Left colon (tissue), 2 donors: ENCODE results near the gene NRF1. TPM values are rescaled to one million over a fixed set of nuclear protein-coding genes. Genes with fewer than 3 reads are reported as not detected.
"Not testable (repeated sequence)": the region's sequence is repeated elsewhere in the genome, so short reads cannot be mapped to it uniquely, and the experiment has no call there.

Experiments
- ATAC-seq: fragments of 200-7000 bp; cut with Tn5 transposase; one replicate; pipeline ENCODE4 v1.9.1; 2020; ENCODE audit warnings: mild to moderate bottlenecking, moderate library complexity
- DNase-seq, 2 donors: peaks; one replicate each; pipeline ENCODE4 v3.0.0-alpha.2; 2020
- intact Hi-C, 2 donors: fragments of 100-400 bp; cut with DNase I in 1 of 2; cut with micrococcal nuclease in 1 of 2; formaldehyde crosslinking; loops; one replicate each; pipeline versions ENCODE4 v1.11.2 to v1.14.0; 2022; cut with DNase I, micrococcal nuclease
- total RNA-seq, 2 donors: library from RNA; stranded (reverse); fragmentation: NEBNext Ultra II Directional; extraction: Animal tissue kit (Norgen Biotek cat#: 25700); gene quantifications; one replicate each; pipeline ENCODE4 v1.2.1, GENCODE V29; 2021
- donor health status: DM: no; HTN: no; CAD: no.
- donor health status: DM: yes; HTN: yes; CAD: no.

NRF1 gene
- total RNA-seq, 2 donors from 2014 or later: 13.0 to 13.6 TPM

DNA sequence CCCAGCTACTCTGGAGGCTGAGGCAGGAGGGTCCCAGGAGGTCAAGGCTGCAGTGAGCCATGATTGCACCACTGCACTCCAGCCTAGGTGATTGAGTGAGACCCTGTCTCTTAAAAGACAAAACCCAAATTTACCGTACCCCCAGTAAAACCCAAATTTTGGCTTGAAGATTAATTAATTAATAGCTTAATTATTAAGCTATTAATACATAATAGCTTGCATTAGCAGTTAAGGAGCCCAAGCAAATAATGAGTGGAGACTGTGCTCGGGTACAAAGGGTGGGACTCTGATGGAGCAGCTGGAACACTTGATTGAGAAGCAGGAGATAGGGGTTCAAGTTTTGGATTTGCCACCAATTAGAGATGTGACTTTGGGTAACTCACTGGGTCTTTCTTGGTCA is 28.9 kb downstream of the NRF1 start:
- DNase-seq (no peak), ATAC-seq (no peak)
- intact Hi-C loops: no loop called here

DNA sequence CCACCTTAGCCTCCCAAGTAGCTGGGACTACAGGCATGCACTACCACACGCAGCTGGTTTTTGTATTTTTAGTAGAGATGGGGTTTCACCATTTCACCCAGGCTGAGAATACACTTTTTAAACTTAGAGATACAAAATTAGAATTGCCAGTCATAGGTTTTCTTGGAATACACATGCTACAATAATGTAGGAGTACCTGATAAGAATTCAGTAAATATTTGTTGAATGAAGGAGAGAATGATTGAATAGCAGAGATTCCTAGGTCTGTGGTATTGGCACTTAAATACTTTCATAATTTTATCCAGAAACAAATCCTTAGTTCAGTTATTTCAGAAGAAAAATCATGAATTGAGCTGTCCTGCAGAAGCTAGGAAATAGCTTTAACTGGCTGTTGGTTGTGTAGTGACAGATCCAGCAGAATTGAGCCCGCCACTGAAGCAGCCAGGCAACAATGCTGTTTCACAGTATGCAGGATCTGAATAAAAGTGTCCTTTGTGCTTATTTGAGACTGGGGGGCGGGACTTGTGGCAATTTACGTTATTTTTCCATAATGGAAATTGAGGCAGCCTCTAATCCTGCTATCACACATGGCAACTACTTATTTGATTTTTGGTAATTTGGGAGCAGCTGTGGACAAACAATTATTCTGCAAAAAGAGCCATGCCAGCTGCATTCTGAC is 31.5 kb downstream of the NRF1 start:
- intact Hi-C loops: no loop called here
- ATAC-seq (no peak), DNase-seq (no peak)

DNA sequence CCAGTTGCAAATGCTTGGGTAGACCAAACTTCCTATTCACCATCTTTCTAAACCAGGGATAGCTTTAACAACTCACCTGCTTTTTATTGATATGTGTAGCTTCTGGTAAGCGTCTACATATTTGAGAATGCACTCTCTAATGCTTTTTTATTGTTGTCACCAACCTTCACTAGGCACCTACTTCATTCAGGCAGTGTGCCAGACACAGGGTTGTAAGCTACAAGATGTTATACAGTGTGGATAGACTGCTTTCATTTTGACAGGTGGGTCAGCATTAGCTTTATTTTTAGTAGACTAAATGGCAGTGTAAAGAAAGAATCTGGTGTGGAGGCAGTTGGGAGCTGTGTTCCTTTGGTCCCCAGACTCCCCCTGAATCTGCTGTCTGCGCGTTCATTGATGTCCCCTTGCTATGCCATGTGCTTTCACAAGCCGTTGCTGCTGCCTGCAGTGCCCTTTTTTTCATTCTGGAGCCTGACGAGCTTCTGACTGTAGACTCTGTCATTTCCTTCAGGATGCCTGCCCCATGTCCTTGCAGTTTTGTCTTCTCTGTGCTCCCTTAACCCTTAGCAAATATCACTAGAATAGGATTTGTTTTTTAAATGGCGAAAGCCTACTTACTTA is 32.1 kb downstream of the NRF1 start:
- intact Hi-C loops: no loop called here
- ATAC-seq (no peak), DNase-seq (no peak)

DNA sequence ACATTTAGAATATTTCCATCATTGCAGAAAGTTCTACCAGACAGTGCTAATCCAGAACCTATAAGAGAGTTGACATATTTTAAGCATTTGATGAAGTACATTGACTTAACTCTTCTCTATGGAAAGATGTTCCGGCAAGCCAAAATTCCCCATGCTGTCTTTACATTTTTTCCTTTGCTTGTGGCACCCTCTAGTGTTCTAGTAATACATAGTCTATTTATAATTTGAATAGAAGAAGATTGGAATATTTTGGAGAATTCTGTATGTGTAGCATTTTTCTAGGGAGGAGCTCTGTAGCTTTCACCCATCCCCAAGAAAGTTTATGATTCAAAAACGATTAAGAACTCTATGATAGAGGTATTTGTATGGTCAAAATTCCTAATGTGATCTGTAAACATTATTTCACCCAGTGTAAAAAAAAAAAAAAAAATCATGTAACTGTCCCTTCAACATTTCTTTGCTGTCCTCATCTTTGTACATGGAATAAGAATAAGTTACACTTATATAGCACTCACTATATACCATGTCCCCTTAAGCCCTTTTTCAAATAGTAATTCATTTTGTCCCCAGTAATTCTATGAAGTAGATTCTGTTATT is 33.2 kb downstream of the NRF1 start:
- intact Hi-C loops: no loop called here
- ATAC-seq (peak; percentile 39), DNase-seq (no peak)

DNA sequence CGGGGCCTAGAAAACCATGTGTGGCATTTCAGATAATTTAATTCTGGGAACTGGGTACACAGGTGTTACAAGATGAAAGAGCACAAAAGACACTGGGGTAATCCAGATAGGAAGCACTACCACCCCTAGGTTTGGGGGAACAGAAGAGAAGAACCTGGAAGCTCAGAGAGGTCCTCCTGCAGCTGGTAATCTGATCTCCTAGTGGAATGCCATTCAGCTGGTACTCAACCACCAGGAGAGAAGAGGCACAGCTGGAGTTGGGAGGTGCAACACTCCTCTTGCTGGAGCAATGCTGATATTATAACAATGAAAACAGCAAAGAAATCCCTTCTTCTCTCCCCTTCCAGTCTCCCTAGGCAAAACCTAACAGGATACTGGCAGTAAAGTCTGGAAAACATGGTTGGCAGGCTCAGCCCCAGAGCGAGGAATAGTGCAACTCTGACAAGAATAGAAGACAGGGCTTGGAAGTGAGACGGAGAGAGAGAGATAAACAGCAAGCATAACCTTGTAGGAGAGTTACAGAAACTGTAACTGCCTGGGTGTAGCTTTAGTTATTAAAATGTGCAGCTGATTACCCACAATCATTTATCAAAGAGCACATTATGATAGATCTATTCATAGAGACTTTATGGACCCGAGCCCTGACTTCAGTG is 35.0 kb downstream of the NRF1 start:
- no peak for DNase-seq
- intact Hi-C loops: no loop called here

DNA sequence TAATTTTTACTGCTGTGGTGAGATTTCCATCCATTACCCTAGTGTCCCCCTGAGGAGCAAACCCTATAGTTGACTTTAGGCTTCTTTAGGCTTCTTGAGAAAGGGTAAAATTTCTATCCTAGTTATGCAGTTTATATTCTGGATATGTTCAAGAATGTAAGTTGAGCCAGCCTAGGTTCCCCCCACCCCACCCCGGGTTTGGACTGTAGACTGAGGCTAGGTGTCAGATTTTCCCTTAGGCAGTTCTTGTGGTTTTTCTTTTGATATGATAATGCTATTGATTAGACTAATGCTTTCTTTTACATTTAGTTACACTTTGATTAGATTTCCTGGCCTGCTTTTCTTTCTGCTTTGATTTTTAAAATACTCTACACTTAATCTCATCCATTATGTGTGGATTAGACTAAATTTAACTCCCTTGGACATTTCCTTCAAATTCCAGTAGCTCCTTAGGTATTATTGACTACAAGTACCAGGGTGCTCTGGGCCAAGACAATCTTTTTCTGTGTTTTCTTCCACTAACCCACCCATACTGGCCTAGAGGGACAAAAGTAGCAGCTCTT is 37.7 kb downstream of the NRF1 start:
- no peak for ATAC-seq
- no peak for DNase-seq
- intact Hi-C loops: no loop called here

More for the DNA sequence above, 35.0 kb downstream of the NRF1 start:
- no peak for ATAC-seq

DNA sequence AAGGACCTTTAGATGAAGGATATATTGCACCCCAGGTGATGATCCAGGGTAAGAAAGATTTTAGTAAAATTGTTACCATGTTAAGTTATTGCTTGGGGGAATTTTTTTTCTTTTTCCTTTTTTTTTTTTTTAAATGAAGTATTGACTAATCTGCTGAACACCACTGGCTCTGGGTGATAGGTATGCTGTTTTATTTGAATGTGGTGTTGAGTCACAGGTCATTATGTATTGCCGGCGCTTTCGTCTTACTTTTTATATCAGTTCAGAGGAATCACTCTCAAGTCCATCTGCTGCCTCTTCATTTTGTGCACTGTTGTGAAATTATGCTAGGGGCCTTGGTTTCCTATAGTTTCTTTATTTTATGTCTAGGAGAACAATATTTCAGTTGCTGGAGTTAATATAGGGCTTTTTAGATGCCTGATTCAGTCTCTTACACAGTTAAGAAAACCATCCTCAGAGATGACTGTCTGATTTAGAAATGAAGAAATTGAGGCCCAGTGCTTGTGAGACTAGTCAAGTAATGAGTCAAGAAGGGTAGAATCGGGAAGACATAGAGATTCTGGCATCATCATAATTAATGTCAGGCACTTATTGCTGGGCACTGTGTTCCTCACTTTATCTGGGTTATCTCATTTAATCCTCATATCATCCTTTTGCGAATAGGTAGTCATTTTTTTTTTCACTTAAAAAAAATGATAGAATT is 38.7 kb downstream of the NRF1 start:
- ATAC-seq (no peak), DNase-seq (no peak)
- intact Hi-C loops: no loop called here

DNA sequence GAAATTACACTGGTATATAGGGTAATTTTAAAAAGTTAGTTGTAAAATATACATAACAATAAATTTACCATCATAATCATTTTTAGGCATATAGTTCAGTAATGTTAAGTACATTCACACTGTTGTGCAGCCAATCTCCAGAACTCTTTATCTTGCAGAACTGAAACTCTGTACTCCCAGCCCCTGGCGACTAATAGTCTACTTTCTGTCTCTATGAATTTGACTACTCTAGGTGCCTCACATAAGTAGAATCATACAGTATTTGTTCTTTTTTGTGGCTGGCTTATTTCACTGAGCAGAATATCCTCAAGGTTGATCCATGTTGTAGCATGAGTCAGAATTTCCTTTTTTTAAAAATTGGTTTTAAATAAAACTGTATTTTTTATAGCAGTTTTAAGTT is 41.4 kb downstream of the NRF1 start:
- DNase-seq (no peak), ATAC-seq (no peak)
- intact Hi-C loops: no loop called here

DNA sequence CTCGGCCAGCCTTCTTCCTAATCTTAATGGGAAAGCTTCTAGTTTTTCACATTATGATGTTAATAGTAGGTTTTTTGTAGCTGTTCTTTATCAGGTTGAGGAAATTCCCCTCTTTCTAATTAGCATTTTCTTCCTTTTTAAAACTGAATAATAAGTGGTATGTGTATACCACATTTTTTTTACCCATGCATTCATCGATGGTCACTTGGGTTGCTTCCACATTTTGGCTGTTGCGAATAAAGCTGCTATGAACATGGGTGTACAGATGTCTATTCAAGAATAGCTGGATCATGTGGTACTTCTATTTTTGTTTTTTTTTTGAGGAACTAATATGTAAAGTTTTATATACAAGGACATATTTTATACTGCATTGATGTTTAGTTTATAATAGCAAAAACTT is 44.3 kb downstream of the NRF1 start:
- DNase-seq: no peak
- intact Hi-C loops: no loop called here
- ATAC-seq: no peak

DNA sequence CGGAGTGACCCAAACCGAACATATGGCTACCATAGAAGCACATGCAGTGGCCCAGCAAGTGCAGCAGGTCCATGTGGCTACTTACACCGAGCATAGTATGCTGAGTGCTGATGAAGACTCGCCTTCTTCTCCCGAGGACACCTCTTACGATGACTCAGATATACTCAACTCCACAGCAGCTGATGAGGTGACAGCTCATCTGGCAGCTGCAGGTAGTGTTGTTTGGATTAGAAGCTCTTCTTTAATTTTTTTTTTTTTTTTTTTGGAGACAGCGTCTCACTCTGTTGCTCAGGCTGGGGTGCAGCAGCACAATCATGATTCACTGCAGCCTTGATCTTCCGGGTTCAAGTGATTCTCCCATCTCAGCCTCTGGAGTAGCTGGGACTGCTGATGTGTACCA is 45.8 kb downstream of the NRF1 start:
- ATAC-seq (no peak), DNase-seq (no peak)
- intact Hi-C loops: no loop called here

DNA sequence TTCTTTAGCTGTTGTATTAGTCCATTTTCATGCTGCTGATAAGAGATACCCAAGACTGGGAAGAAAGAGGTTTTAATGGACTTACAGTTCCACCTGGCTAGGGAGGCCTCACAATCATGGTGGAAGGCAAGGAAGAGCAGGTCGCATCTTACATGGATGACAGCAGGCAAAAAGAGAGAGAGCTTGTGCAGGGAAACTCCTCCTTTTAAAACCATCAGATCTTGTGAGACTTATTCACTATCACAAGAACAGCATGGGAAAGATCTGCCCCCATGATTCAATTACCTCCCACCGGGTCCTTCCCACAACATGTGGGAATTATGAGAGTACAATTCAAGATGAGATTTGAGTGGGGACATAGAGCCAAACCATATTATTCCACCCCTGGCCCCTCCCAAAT is 48.4 kb downstream of the NRF1 start:
- not testable (repeated sequence) for ATAC-seq, DNase-seq
- intact Hi-C loops: loop anchor here in 1 of 2 donors (10.0 kb wide), 1 partner anchor 355 kb away; no protein-coding TSS in a partner anchor

DNA sequence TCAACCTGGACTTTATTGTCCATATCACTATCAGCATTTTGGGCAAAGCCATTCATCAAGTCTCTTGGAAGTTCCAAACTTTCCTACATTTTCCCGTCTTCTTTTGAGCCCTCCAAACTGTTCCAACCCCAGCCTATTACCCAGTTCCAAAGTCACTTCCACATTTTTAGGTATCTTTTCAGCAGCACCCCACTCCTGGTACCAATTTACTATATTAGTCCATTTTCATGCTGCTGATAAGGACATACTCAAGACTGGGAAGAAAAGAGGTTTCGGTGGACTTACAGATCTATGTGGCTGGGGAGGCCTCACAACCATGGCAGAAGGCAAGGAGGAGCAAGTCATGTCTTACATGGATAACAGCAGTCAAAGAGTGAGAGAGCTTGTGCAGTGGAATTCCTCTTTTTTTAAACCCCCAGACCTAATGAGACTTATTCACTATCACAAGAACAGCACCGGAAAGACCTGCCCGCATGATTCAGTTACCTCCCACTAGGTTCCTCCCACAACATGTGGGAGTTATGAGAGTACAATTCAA is 50.2 kb downstream of the NRF1 start:
- intact Hi-C loops: loop anchor here in 1 of 2 donors (10.0 kb wide), 1 partner anchor 353 kb away; no protein-coding TSS in a partner anchor
- ATAC-seq: no peak
- no peak for DNase-seq

DNA sequence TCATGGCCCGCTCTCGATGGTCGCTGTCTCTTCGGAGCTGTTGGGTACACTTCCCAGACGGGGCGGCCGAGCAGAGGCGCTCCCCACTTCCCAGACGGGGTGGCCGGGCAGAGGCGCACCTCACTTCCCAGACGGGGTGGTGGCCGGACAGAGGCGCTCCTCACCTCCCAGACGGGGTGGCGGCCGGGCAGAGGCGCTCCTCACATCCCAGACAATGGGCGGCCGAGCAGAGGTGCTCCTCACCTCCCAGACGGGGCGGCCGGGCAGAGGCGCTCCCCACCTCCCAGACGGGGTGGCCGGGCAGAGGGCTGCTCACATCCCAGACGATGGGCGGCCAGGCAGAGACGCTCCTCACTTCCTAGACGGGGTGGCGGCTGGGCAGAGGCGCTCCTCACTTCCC is 51.7 kb downstream of the NRF1 start:
- not testable (repeated sequence) for ATAC-seq, DNase-seq
- intact Hi-C loops: loop anchor here in 1 of 2 donors (10.0 kb wide), 1 partner anchor 352 kb away; no protein-coding TSS in a partner anchor

DNA sequence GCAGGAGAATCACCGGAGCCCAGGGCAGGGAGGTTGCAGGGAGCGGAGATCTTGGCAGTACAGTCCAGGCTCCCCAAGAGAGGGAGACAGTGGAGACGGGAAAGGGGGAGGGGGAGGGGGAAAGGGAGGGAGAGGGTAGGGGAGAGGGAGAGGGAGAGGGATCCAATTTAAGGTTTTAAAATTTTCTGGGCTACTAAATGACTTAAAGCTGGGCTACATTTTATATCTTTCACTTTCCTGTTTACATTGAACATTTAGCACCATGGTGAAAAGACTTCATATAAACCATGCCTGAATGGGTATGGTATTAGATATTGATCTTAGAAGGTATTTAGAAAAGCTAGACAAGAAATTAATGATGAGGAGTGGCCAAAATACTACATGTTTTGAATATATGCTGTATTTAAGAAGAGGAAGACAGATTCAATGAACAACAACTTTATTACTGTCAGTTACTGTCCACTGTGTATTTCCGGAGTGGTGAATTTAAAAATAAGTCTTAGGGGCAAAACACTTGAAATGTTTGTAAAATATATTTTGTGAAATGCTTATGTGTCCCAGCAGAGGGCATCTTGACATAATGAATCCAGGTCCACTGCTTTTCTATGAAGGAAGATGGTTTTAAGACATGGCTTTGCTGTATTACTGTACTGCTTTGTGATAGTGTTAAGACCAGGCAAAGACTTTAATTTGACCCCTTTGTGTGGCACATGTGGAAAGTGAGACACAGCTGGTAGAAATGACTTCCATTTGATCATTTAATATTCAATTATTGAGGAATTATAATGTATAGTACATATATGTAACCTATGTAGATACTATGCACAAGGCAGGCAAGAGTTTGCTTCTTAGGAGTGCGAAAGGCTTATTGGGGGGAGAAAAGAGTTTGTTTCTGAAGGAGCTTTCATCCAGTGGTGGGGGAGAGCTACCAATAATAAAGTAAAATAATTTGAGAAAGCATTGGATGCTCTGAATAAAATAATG is 52.8 kb downstream of the NRF1 start:
- peak; percentile 61 for ATAC-seq
- intact Hi-C loops: loop anchor here in 1 of 2 donors (10.0 kb wide), 1 partner anchor 350 kb away; no protein-coding TSS in a partner anchor
- DNase-seq: no peak

DNA sequence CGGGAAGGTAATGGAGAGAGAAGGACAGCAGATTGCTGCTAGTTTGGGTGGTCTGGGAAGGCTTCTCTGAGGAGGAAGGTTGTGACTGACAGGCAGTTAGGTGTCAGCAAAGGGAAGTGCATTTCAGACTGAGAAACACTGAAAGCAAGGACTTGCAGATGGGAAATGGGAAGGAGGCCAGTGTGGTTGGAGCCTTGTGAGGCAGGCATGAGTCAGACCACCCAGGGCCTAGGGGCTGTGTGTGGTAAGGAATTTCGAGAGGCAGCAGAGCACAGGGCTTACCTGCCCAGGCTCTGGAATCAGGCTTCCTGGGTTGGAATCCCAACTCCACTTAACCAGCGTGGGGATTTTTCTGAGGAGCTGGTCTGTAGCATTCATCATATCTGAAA is 53.5 kb downstream of the NRF1 start:
- intact Hi-C loops: loop anchor here in 1 of 2 donors (10.0 kb wide), 1 partner anchor 350 kb away; no protein-coding TSS in a partner anchor
- no peak for ATAC-seq
- no peak for DNase-seq

DNA sequence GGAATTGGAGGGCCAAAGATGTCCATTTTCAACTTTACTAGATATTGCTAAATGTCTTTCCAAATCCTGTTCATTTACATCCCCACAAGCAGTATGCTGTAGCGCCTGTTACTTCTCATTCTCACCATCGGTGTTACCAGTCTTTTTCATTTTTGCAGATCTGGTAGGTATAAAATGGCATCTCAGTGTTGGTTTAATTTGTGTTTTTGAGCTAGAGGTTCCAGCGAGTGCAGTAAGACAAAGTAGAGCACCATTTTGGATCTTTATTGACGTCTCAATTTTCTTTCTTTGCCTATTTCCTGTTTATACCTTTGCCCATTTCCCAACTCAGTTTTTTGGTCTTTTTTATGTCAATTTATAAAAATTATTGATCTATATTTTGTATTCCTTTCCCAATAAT is 55.6 kb downstream of the NRF1 start:
- DNase-seq (no peak), ATAC-seq (no peak)
- intact Hi-C loops: loop anchor here in 1 of 2 donors (10.0 kb wide), 1 partner anchor 348 kb away; no protein-coding TSS in a partner anchor

DNA sequence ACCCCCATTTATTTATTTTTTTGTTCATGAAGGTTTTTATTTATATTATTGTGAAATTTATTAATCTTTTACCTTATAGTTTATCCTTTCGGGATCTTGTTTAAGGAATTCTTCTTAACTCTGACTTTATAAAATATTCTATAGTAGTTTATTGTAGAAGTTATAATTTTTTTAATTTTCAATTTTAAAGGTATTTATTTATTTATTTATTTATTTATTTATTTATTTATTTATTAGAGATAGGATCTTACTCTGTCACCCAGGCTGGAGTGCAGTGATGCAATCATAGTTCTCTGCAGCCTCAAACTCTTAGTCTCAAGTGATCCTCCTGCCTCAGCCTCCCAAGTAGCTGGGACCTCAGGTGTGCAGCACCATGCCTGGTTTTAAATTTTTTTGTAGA is 56.0 kb downstream of the NRF1 start:
- intact Hi-C loops: loop anchor here in 1 of 2 donors (10.0 kb wide), 1 partner anchor 347 kb away; no protein-coding TSS in a partner anchor

More for the DNA sequence above, 56.0 kb downstream of the NRF1 start:
- ATAC-seq (no peak), DNase-seq (no peak)
